Measurements from ENCODE around the gene CYB561.
"Not testable (repeated sequence)": the region's sequence is repeated elsewhere in the genome, so short reads cannot be mapped to it uniquely, and the experiment has no call there.

CYB561 gene

GRCh38 chr17:63478814-63479494, 32.8 kb upstream of the CYB561 start:
- DNase-seq, result peak; percentile 93

GRCh38 chr17:63477480-63478440, 31.7 kb upstream of the CYB561 start:
- DNase-seq, result peak; percentile 5

GRCh38 chr17:63476854-63477479, 30.9 kb upstream of the CYB561 start, which contains the start of gene ACE:
ACE (plus strand) TSS chr17:63477061; CDS start chr17:63477095, 34 bp downstream.
- DNase-seq, result peak; percentile 6

GRCh38 chr17:63476459-63476853, 30.4 kb upstream of the CYB561 start:
- peak; percentile 9 for DNase-seq

GRCh38 chr17:63475491-63476412, 29.6 kb upstream of the CYB561 start:
- no peak for DNase-seq

GRCh38 chr17:63474586-63475460, 28.7 kb upstream of the CYB561 start:
- no peak for DNase-seq

- no peak for DNase-seq
Observed at GRCh38 chr17:63474174-63474573, 28.1 kb upstream of the CYB561 start.

- not testable (repeated sequence) for DNase-seq
Observed at GRCh38 chr17:63468099-63468498, 22.0 kb upstream of the CYB561 start.

- no peak for DNase-seq
Observed at GRCh38 chr17:63464691-63465236, 18.7 kb upstream of the CYB561 start.

GRCh38 chr17:63463771-63464170, 17.7 kb upstream of the CYB561 start:
- no peak for DNase-seq

GRCh38 chr17:63460018-63460417, 13.9 kb upstream of the CYB561 start:
- no peak for DNase-seq

- DNase-seq, result no peak
Observed at GRCh38 chr17:63458478-63458877, 12.4 kb upstream of the CYB561 start.

- no peak for DNase-seq
Observed at GRCh38 chr17:63455417-63455816, 9.3 kb upstream of the CYB561 start.

- no peak for DNase-seq
Observed at GRCh38 chr17:63454915-63455314, 8.8 kb upstream of the CYB561 start.

- DNase-seq, result not testable (repeated sequence)
Observed at GRCh38 chr17:63454357-63454756, 8.3 kb upstream of the CYB561 start.

GRCh38 chr17:63452962-63453551, 7.0 kb upstream of the CYB561 start:
- no peak for DNase-seq

GRCh38 chr17:63452046-63452961, 6.2 kb upstream of the CYB561 start:
- no peak for DNase-seq

GRCh38 chr17:63451150-63451549, 5.0 kb upstream of the CYB561 start:
- no peak for DNase-seq

GRCh38 chr17:63450551-63450950, 4.4 kb upstream of the CYB561 start:
- no peak for DNase-seq
